Neural progenitor cell (in vitro differentiated cells): Measurements from ENCODE around the gene MCL1. TPM values are rescaled to one million over a fixed set of nuclear protein-coding genes. Genes with fewer than 3 reads are reported as not detected.
"Not testable (repeated sequence)": the region's sequence is repeated elsewhere in the genome, so short reads cannot be mapped to it uniquely, and the experiment has no call there.

Experiments used
- DNase-seq: peaks from one replicate; pipeline ENCODE4 v3.0.0-alpha.2; 2016; ENCODE audit warnings: low spot score
- H2AFZ ChIP-seq: fragments of 200-600 bp; sonication (generic); replicated peaks from 2 replicates; pipeline ENCODE4 v1.6.1; 2016; ENCODE audit warnings: antibody characterized with exemption
- H3F3A ChIP-seq: fragments of 200-600 bp; sonication (generic); 2 replicates; pipeline ENCODE4 v1.6.1; 2016; ENCODE audit warnings: antibody characterized with exemption, low read depth
- H3K27ac ChIP-seq: fragments of 200-600 bp; sonication (generic); 2 replicates; pipeline ENCODE4 v1.5.1; 2016; ENCODE audit warnings: mild to moderate bottlenecking
- H3K27me3 ChIP-seq: fragments of 200-600 bp; sonication (generic); 2 replicates; pipeline ENCODE4 v1.6.1; 2016; ENCODE audit warnings: mild to moderate bottlenecking, moderate library complexity
- H3K36me3 ChIP-seq: fragments of 200-600 bp; sonication (generic); 2 replicates; pipeline ENCODE4 v1.5.1; 2016
- H3K4me1 ChIP-seq: fragments of 200-600 bp; sonication (generic); 2 replicates; pipeline ENCODE4 v1.6.1; 2016; ENCODE audit warnings: mixed run types
- H3K4me2 ChIP-seq: fragments of 200-600 bp; sonication (generic); 2 replicates; pipeline ENCODE4 v1.6.1; 2016
- H3K4me3 ChIP-seq: fragments of 200-600 bp; sonication (generic); 2 replicates; pipeline ENCODE4 v1.5.1; 2016
- H3K79me2 ChIP-seq: fragments of 200-600 bp; sonication (generic); 2 replicates; pipeline ENCODE4 v1.6.1; 2016; ENCODE audit warnings: low read depth
- H3K9ac ChIP-seq: fragments of 200-600 bp; sonication (generic); 2 replicates; pipeline ENCODE4 v1.6.1; 2016
- H3K9me3 ChIP-seq: fragments of 200-600 bp; sonication (generic); 2 replicates; pipeline ENCODE4 v1.5.1; 2016; ENCODE audit warnings: low read depth
- H4K20me1 ChIP-seq: fragments of 200-600 bp; sonication (generic); 2 replicates; pipeline ENCODE4 v1.6.1; 2016; ENCODE audit warnings: low read depth
- H3K27ac Mint-ChIP-seq: 3 replicates; pipeline ENCODE4 v1.8.0; 2021; ENCODE audit warnings: mixed read lengths
- H3K27me3 Mint-ChIP-seq: 2 replicates; pipeline ENCODE4 v1.8.0; 2022; ENCODE audit warnings: low read depth, mild to moderate bottlenecking, inconsistent platforms, moderate library complexity, mixed read lengths; ENCODE audit not compliant: insufficient read depth
- H3K36me3 Mint-ChIP-seq: 3 replicates; pipeline ENCODE4 v1.8.0; 2021; ENCODE audit warnings: mixed read lengths
- H3K4me1 Mint-ChIP-seq: 3 replicates; pipeline ENCODE4 v1.8.0; 2021; ENCODE audit warnings: mixed read lengths
- H3K4me3 Mint-ChIP-seq: 3 replicates; pipeline ENCODE4 v1.8.0; 2021; ENCODE audit warnings: mild to moderate bottlenecking, moderate library complexity, mixed read lengths
- H3K9me3 Mint-ChIP-seq: 3 replicates; pipeline ENCODE4 v1.8.0; 2020; ENCODE audit warnings: mixed read lengths
- CTCF ChIP-seq: fragments of 200-600 bp; sonication (generic); IDR thresholded peaks from 2 replicates; pipeline ENCODE4 v1.5.1; 2017; ENCODE audit warnings: antibody characterized with exemption, mild to moderate bottlenecking
- EZH2 ChIP-seq: fragments of 200-600 bp; sonication (generic); IDR thresholded peaks from 2 replicates; pipeline ENCODE4 v1.6.1; 2017; ENCODE audit warnings: antibody characterized with exemption, mild to moderate bottlenecking, moderate library complexity
- EZH2phosphoT487 ChIP-seq: fragments of 200-600 bp; sonication (generic); IDR thresholded peaks from 2 replicates; pipeline ENCODE4 v1.6.1; 2017; ENCODE audit warnings: antibody characterized with exemption
- total RNA-seq: library from RNA; depleted of rRNA; stranded (reverse); fragments of >200 nt; gene quantifications from 2 replicates; pipeline ENCODE4 v1.2.3, GENCODE V29; 2015; ENCODE audit warnings: low replicate concordance

The MCL1 gene
- total RNA-seq, 1 donor from 2014 or later: 232 TPM

GRCh38 chr1:150604226-150604588 is 24.8 kb upstream of the MCL1 start:
- Mint-ChIP-seq H3K27me3 (no peaks in the 10 kb centered on the region), H3K4me3 (no peak overlapping the region)
- H3K9ac ChIP-seq: no peak overlapping the region

GRCh38 chr1:150603711-150604110 is 24.3 kb upstream of the MCL1 start:
- no peaks in the 10 kb centered on the region for H4K20me1 ChIP-seq
- TF ChIP-seq EZH2: no peak
- TF ChIP-seq CTCF: no peak
- TF ChIP-seq EZH2phosphoT487: no peak
- no peak overlapping the region for H3K4me2 ChIP-seq
- peaks cover 18% of the 10 kb centered on the region for H3K4me1 ChIP-seq
- Mint-ChIP-seq H3K27ac (no peak overlapping the region), H3K36me3 (peaks cover 22% of the 10 kb centered on the region), H3K9me3 (no peaks in the 10 kb centered on the region), H3K4me1 (peaks cover 14% of the 10 kb centered on the region), H3K27me3 (no peaks in the 10 kb centered on the region), H3K4me3 (no peak overlapping the region)
- no peak overlapping the region for H3K9ac ChIP-seq
- H3F3A ChIP-seq: peaks cover 27% of the 10 kb centered on the region
- no peak overlapping the region for H2AFZ ChIP-seq
- no peak for DNase-seq
- no peaks in the 10 kb centered on the region for H3K79me2 ChIP-seq
- H3K27me3 ChIP-seq: no peaks in the 10 kb centered on the region
- no peaks in the 10 kb centered on the region for H3K36me3 ChIP-seq
- H3K27ac ChIP-seq: no peak overlapping the region
- no peaks in the 10 kb centered on the region for H3K9me3 ChIP-seq
- no peak overlapping the region for H3K4me3 ChIP-seq

More at GRCh38 chr1:150604226-150604588, 24.8 kb upstream of the MCL1 start:
- H2AFZ ChIP-seq: no peak overlapping the region
- no peaks in the 10 kb centered on the region for H3K36me3 ChIP-seq
- peaks cover 15% of the 10 kb centered on the region for H3K4me1 Mint-ChIP-seq
- no peaks in the 10 kb centered on the region for H3K9me3 ChIP-seq
- peak overlapping the region; percentile 6 for H3K4me2 ChIP-seq
- H3K9me3 Mint-ChIP-seq: no peaks in the 10 kb centered on the region
- peak overlapping the region; percentile 28 for H3K27ac ChIP-seq
- H3K27me3 ChIP-seq: no peaks in the 10 kb centered on the region
- peaks cover 22% of the 10 kb centered on the region for H3K36me3 Mint-ChIP-seq
- no peaks in the 10 kb centered on the region for H3K79me2 ChIP-seq
- peaks cover 19% of the 10 kb centered on the region for H3K4me1 ChIP-seq
- H4K20me1 ChIP-seq: no peaks in the 10 kb centered on the region
- TF ChIP-seq EZH2 (no peak), EZH2phosphoT487 (no peak), CTCF (no peak)
- no peak for DNase-seq
- H3K4me3 ChIP-seq: no peak overlapping the region
- peak overlapping the region; percentile 92 for H3K27ac Mint-ChIP-seq
- peaks cover 27% of the 10 kb centered on the region for H3F3A ChIP-seq

GRCh38 chr1:150602372-150602771 is 23.0 kb upstream of the MCL1 start:
- H3K27ac Mint-ChIP-seq, H3K4me2 ChIP-seq, H3K9me3 ChIP-seq, H3K36me3 ChIP-seq, H2AFZ ChIP-seq, H3K9ac ChIP-seq, H3K27me3 ChIP-seq, H3K9me3 Mint-ChIP-seq, H3K4me3 Mint-ChIP-seq, DNase-seq, H3K79me2 ChIP-seq, H3K4me3 ChIP-seq, H3K27me3 Mint-ChIP-seq, H4K20me1 ChIP-seq, H3K27ac ChIP-seq: not testable (repeated sequence)
- Histone ChIP-seq H3K4me1 (peaks cover 18% of the 10 kb centered on the region), H3F3A (peaks cover 28% of the 10 kb centered on the region)
- peaks cover 22% of the 10 kb centered on the region for H3K36me3 Mint-ChIP-seq
- peaks cover 14% of the 10 kb centered on the region for H3K4me1 Mint-ChIP-seq

GRCh38 chr1:150601540-150601939 is 22.1 kb upstream of the MCL1 start:
- no peak overlapping the region for H3K27ac ChIP-seq
- DNase-seq: no peak
- no peaks in the 10 kb centered on the region for H3K9me3 Mint-ChIP-seq
- H3K27me3 ChIP-seq: no peaks in the 10 kb centered on the region
- H3K9ac ChIP-seq: no peak overlapping the region
- H3K27me3 Mint-ChIP-seq: no peaks in the 10 kb centered on the region
- H3K4me1 ChIP-seq: peaks cover 18% of the 10 kb centered on the region
- H3K36me3 ChIP-seq: no peaks in the 10 kb centered on the region
- H4K20me1 ChIP-seq: no peaks in the 10 kb centered on the region
- H2AFZ ChIP-seq: no peak overlapping the region
- peaks cover 23% of the 10 kb centered on the region for H3K36me3 Mint-ChIP-seq
- no peak overlapping the region for H3K27ac Mint-ChIP-seq
- H3F3A ChIP-seq: peaks cover 32% of the 10 kb centered on the region
- no peak overlapping the region for H3K4me2 ChIP-seq
- peaks cover 20% of the 10 kb centered on the region for H3K4me1 Mint-ChIP-seq
- H3K4me3 Mint-ChIP-seq: no peak overlapping the region
- TF ChIP-seq EZH2phosphoT487: no peak
- TF ChIP-seq CTCF: no peak
- TF ChIP-seq EZH2: no peak
- H3K79me2 ChIP-seq: no peaks in the 10 kb centered on the region
- no peak overlapping the region for H3K4me3 ChIP-seq
- no peaks in the 10 kb centered on the region for H3K9me3 ChIP-seq

GRCh38 chr1:150598346-150598745 is 18.9 kb upstream of the MCL1 start:
- not testable (repeated sequence) for H3K9ac ChIP-seq, DNase-seq, H3K79me2 ChIP-seq, H3K4me3 Mint-ChIP-seq, H3K4me3 ChIP-seq, H3K9me3 ChIP-seq, H2AFZ ChIP-seq, H3K27ac ChIP-seq, H4K20me1 ChIP-seq, H3K4me2 ChIP-seq, H3K27ac Mint-ChIP-seq, H3K27me3 Mint-ChIP-seq, H3K9me3 Mint-ChIP-seq, H3K4me1 ChIP-seq, H3K27me3 ChIP-seq, H3K36me3 ChIP-seq
- peaks cover 25% of the 10 kb centered on the region for H3K36me3 Mint-ChIP-seq
- peaks cover 14% of the 10 kb centered on the region for H3K4me1 Mint-ChIP-seq
- peaks cover 11% of the 10 kb centered on the region for H3F3A ChIP-seq
